Measurements from ENCODE around the gene LRRC23.
"Not testable (repeated sequence)": the region's sequence is repeated elsewhere in the genome, so short reads cannot be mapped to it uniquely, and the experiment has no call there.

Gene LRRC23

GRCh38 chr12:6899837-6900519, 4.6 kb upstream of the LRRC23 start:
- DNase-seq (ENCODE audit: insufficient read length, low spot score) = no peak
- TF ChIP-seq SPI1 (IDR thresholded peaks at IDR 0.05; ENCODE audit: low read depth, low read length) (no peak), POLR2AphosphoS5 (IDR thresholded peaks at IDR 0.05; ENCODE audit: low read depth, low read length) (no peak), PAX5 (IDR thresholded peaks at IDR 0.05; ENCODE audit: insufficient read depth, low read length, severe bottlenecking) (no peak), POU2F2 (IDR thresholded peaks at IDR 0.05; ENCODE audit: low read depth, low read length) (no peak), TAF1 (IDR thresholded peaks at IDR 0.05; ENCODE audit: low read depth, low read length) (no peak), POLR2A (IDR thresholded peaks at IDR 0.05; ENCODE audit: low read depth, low read length) (no peak)
- FAIRE-seq = peak; percentile 9

- TF ChIP-seq POU2F2 (IDR thresholded peaks at IDR 0.05; ENCODE audit: low read depth, low read length) (no peak), POLR2AphosphoS5 (IDR thresholded peaks at IDR 0.05; ENCODE audit: low read depth, low read length) (no peak), POLR2A (IDR thresholded peaks at IDR 0.05; ENCODE audit: low read depth, low read length) (no peak), SPI1 (IDR thresholded peaks at IDR 0.05; ENCODE audit: low read depth, low read length) (no peak), TAF1 (IDR thresholded peaks at IDR 0.05; ENCODE audit: low read depth, low read length) (no peak), PAX5 (IDR thresholded peaks at IDR 0.05; ENCODE audit: insufficient read depth, low read length, severe bottlenecking) (no peak)
- DNase-seq (ENCODE audit: insufficient read length, low spot score) = no peak
- no peak for FAIRE-seq
Observed at GRCh38 chr12:6902448-6902847, 2.2 kb upstream of the LRRC23 start.

- TF ChIP-seq PAX5 (IDR thresholded peaks at IDR 0.05; ENCODE audit: insufficient read depth, low read length, severe bottlenecking) (no peak), TAF1 (IDR thresholded peaks at IDR 0.05; ENCODE audit: low read depth, low read length) (no peak), POLR2A (IDR thresholded peaks at IDR 0.05; ENCODE audit: low read depth, low read length) (no peak), SPI1 (IDR thresholded peaks at IDR 0.05; ENCODE audit: low read depth, low read length) (no peak), POLR2AphosphoS5 (IDR thresholded peaks at IDR 0.05; ENCODE audit: low read depth, low read length) (no peak), POU2F2 (IDR thresholded peaks at IDR 0.05; ENCODE audit: low read depth, low read length) (no peak)
- DNase-seq (ENCODE audit: insufficient read length, low spot score) = no peak
- FAIRE-seq = no peak
Observed at GRCh38 chr12:6903722-6904121, 900 bp upstream of the LRRC23 start.

GRCh38 chr12:6905414-6906040, 905 bp downstream of the LRRC23 start:
- FAIRE-seq (no peak), DNase-seq (ENCODE audit: insufficient read length, low spot score) (no peak)
- TF ChIP-seq POU2F2 (IDR thresholded peaks at IDR 0.05; ENCODE audit: low read depth, low read length) (no peak), POLR2AphosphoS5 (IDR thresholded peaks at IDR 0.05; ENCODE audit: low read depth, low read length) (no peak), TAF1 (IDR thresholded peaks at IDR 0.05; ENCODE audit: low read depth, low read length) (no peak), POLR2A (IDR thresholded peaks at IDR 0.05; ENCODE audit: low read depth, low read length) (no peak), PAX5 (IDR thresholded peaks at IDR 0.05; ENCODE audit: insufficient read depth, low read length, severe bottlenecking) (no peak), SPI1 (IDR thresholded peaks at IDR 0.05; ENCODE audit: low read depth, low read length) (no peak)

- not testable (repeated sequence) for FAIRE-seq; DNase-seq (ENCODE audit: insufficient read length, low spot score)
Observed at GRCh38 chr12:6908141-6908540, 3.5 kb downstream of the LRRC23 start.

GRCh38 chr12:6909421-6910145, 5.0 kb downstream of the LRRC23 start:
- TF ChIP-seq TAF1 (IDR thresholded peaks at IDR 0.05; ENCODE audit: low read depth, low read length) (no peak), POU2F2 (IDR thresholded peaks at IDR 0.05; ENCODE audit: low read depth, low read length) (no peak), POLR2A (IDR thresholded peaks at IDR 0.05; ENCODE audit: low read depth, low read length) (no peak), POLR2AphosphoS5 (IDR thresholded peaks at IDR 0.05; ENCODE audit: low read depth, low read length) (no peak), SPI1 (IDR thresholded peaks at IDR 0.05; ENCODE audit: low read depth, low read length) (no peak), PAX5 (IDR thresholded peaks at IDR 0.05; ENCODE audit: insufficient read depth, low read length, severe bottlenecking) (no peak)
- FAIRE-seq (no peak), DNase-seq (ENCODE audit: insufficient read length, low spot score) (no peak)

GRCh38 chr12:6912164-6912935, 7.7 kb downstream of the LRRC23 start:
- no peak for FAIRE-seq
- TF ChIP-seq POU2F2 (IDR thresholded peaks at IDR 0.05; ENCODE audit: low read depth, low read length) (no peak), POLR2A (IDR thresholded peaks at IDR 0.05; ENCODE audit: low read depth, low read length) (no peak), SPI1 (IDR thresholded peaks at IDR 0.05; ENCODE audit: low read depth, low read length) (no peak), TAF1 (IDR thresholded peaks at IDR 0.05; ENCODE audit: low read depth, low read length) (no peak), POLR2AphosphoS5 (IDR thresholded peaks at IDR 0.05; ENCODE audit: low read depth, low read length) (no peak)
- no peak for DNase-seq (ENCODE audit: insufficient read length, low spot score)

DNA sequence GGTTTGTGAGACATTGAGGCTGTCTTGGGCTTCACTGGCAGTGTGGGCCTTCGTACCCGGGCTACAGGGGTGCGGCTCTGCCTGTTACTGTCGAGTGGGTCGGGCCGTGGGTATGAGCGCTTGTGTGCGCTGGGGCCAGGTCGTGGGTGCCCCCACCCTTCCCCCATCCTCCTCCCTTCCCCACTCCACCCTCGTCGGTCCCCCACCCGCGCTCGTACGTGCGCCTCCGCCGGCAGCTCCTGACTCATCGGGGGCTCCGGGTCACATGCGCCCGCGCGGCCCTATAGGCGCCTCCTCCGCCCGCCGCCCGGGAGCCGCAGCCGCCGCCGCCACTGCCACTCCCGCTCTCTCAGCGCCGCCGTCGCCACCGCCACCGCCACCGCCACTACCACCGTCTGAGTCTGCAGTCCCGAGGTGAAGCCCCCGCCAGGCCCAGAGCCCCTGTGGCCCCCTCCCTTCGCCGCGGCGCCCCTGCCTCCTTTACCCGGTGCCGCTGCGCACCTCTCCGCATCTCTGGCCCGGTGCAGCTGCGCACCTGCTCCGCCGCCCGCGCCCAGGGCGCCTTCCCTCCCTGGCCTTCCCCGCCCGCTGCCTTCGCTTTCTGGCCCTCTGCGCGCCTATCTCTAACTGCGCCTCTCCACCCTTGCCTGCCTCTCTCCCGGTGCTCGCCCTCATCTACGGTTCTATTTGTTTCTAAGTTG, 9.8 kb downstream of the LRRC23 start, which contains the start of gene ENO2:
ENO2 (plus strand) TSS at position 335 of the 701 bp plus-strand sequence. CDS start 1,253 bp downstream, outside the sequence.
- FAIRE-seq (peak; percentile 78), DNase-seq (ENCODE audit: insufficient read length, low spot score) (peak; percentile 75)
- TF ChIP-seq POLR2AphosphoS5 (IDR thresholded peaks at IDR 0.05; ENCODE audit: low read depth, low read length) = no peak
- TF ChIP-seq TAF1 (IDR thresholded peaks at IDR 0.05; ENCODE audit: low read depth, low read length) = no peak
- no peak for TF ChIP-seq POU2F2 (IDR thresholded peaks at IDR 0.05; ENCODE audit: low read depth, low read length)
- no peak for TF ChIP-seq PAX5 (IDR thresholded peaks at IDR 0.05; ENCODE audit: insufficient read depth, low read length, severe bottlenecking)
- no peak for TF ChIP-seq POLR2A (IDR thresholded peaks at IDR 0.05; ENCODE audit: low read depth, low read length)
- TF ChIP-seq SPI1 (IDR thresholded peaks at IDR 0.05; ENCODE audit: low read depth, low read length) = no peak
